ENCODE data around the gene DLX2. TPM values are rescaled to one million over a fixed set of nuclear protein-coding genes. Genes with fewer than 3 reads are reported as not detected.

The DLX2 gene
- total and polyA plus RNA-seq, 2 of the 13 experiments (the other 11 are each of a cell fraction or from before 2014, with no cell fraction given) = 0.07 to 0.15 TPM

DNA sequence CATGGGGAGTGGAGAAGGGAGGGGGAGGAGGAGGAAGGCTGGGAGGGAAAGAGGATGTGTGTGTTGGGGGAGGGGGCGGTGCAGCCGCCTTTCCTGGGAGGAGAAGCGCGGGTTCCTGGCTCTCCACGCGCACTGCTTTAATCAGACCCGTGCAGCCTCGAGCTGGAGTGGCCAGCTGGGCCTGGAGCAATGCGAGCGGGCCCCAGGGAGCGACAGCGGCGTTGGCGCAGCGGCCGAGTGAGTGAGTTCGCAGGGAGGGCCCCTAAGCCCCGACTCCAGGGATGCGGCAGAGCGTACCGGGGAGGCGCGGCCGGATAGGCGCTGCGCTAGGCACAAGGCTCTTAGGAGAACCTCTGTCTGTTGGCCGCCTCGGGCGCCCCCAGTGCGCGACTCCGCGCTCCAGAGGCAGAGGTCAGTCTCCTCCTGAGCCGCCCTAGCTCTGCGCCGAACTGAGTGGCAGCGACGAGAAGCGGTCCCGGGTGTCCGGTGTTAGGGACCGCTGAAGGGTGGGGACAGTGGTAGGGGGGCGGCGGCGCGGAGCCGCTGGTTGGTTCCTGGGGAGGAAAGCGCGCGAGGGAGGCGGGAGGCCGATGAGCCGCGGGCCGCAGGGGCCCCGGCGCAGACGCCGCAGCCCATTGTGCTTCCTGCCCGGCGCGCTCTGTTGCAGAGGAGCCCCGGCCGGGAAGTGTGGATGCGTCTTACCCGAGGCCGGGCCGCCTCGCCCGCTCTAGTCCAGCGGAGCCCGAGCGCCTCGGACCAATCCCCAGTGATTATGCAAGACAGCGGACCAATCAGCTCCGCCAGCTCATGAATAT, 17.8 kb downstream of the DLX2 start (continued):
- TF ChIP-seq ZNF550 (CRISPR knock-in tag; IDR thresholded peaks at IDR 0.05; ENCODE audit: borderline replicate concordance) (no peak), ZNF75D (CRISPR knock-in tag; IDR thresholded peaks at IDR 0.05; ENCODE audit: borderline replicate concordance) (no peak), KLF6 (CRISPR knock-in tag; IDR thresholded peaks at IDR 0.05) (peak; percentile 58; the same call in 1 of the 2 replicates), TEAD3 (CRISPR knock-in tag; optimal IDR thresholded peaks at IDR 0.05; ENCODE audit: borderline replicate concordance) (peak; percentile 44), KAT2B (IDR thresholded peaks at IDR 0.05; ENCODE audit: borderline replicate concordance, low read depth, low read length) (no peak), ZNF563 (CRISPR knock-in tag; IDR thresholded peaks at IDR 0.05) (peak; percentile 89; the same call in 1 of the 2 replicates), ZNF788 (CRISPR knock-in tag; IDR thresholded peaks at IDR 0.05; ENCODE audit: borderline replicate concordance) (peak; percentile 74; the same call in 1 of the 2 replicates), FIP1L1 (IDR thresholded peaks at IDR 0.05; ENCODE audit: borderline replicate concordance, insufficient read depth, low read depth, low read length) (0 out of 2 replicates have a peak, but pooled peaks have one; percentile 23), CC2D1A (CRISPR knock-in tag; IDR thresholded peaks at IDR 0.05) (0 out of 2 replicates have a peak, but pooled peaks have one; percentile 47), ZFP36 (IDR thresholded peaks at IDR 0.05; ENCODE audit: borderline replicate concordance, low read depth, low read length, partially characterized antibody) (no peak), ARNTL (CRISPR knock-in tag; IDR thresholded peaks at IDR 0.05) (peak; percentile 43; the same call in 1 of the 2 replicates), ZNF326 (CRISPR knock-in tag; IDR thresholded peaks at IDR 0.05; ENCODE audit: borderline replicate concordance) (no peak), ZFP36L2 (CRISPR knock-in tag; IDR thresholded peaks at IDR 0.05) (no peak), JUN (CRISPR knock-in tag; IDR thresholded peaks at IDR 0.05) (no peak)
- TF ChIP-seq, protein P1, sequence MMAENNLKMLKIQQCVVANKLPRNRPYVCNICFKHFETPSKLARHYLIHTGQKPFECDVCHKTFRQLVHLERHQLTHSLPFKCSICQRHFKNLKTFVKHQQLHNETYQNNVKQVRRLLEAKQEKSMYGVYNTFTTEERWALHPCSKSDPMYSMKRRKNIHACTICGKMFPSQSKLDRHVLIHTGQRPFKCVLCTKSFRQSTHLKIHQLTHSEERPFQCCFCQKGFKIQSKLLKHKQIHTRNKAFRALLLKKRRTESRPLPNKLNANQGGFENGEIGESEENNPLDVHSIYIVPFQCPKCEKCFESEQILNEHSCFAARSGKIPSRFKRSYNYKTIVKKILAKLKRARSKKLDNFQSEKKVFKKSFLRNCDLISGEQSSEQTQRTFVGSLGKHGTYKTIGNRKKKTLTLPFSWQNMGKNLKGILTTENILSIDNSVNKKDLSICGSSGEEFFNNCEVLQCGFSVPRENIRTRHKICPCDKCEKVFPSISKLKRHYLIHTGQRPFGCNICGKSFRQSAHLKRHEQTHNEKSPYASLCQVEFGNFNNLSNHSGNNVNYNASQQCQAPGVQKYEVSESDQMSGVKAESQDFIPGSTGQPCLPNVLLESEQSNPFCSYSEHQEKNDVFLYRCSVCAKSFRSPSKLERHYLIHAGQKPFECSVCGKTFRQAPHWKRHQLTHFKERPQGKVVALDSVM (CRISPR knock-in tag; IDR thresholded peaks at IDR 0.05) = 0 out of 2 replicates have a peak, but pooled peaks have one; percentile 49
- TF ChIP-seq, protein P2, sequence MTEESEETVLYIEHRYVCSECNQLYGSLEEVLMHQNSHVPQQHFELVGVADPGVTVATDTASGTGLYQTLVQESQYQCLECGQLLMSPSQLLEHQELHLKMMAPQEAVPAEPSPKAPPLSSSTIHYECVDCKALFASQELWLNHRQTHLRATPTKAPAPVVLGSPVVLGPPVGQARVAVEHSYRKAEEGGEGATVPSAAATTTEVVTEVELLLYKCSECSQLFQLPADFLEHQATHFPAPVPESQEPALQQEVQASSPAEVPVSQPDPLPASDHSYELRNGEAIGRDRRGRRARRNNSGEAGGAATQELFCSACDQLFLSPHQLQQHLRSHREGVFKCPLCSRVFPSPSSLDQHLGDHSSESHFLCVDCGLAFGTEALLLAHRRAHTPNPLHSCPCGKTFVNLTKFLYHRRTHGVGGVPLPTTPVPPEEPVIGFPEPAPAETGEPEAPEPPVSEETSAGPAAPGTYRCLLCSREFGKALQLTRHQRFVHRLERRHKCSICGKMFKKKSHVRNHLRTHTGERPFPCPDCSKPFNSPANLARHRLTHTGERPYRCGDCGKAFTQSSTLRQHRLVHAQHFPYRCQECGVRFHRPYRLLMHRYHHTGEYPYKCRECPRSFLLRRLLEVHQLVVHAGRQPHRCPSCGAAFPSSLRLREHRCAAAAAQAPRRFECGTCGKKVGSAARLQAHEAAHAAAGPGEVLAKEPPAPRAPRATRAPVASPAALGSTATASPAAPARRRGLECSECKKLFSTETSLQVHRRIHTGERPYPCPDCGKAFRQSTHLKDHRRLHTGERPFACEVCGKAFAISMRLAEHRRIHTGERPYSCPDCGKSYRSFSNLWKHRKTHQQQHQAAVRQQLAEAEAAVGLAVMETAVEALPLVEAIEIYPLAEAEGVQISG (CRISPR knock-in tag; IDR thresholded peaks at IDR 0.05) = no peak; the same call in none of the 2 replicates
- TF ChIP-seq, protein P3, sequence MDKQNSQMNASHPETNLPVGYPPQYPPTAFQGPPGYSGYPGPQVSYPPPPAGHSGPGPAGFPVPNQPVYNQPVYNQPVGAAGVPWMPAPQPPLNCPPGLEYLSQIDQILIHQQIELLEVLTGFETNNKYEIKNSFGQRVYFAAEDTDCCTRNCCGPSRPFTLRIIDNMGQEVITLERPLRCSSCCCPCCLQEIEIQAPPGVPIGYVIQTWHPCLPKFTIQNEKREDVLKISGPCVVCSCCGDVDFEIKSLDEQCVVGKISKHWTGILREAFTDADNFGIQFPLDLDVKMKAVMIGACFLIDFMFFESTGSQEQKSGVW (CRISPR knock-in tag; IDR thresholded peaks at IDR 0.05; ENCODE audit: borderline replicate concordance) = no peak
- TF ChIP-seq, protein P4, sequence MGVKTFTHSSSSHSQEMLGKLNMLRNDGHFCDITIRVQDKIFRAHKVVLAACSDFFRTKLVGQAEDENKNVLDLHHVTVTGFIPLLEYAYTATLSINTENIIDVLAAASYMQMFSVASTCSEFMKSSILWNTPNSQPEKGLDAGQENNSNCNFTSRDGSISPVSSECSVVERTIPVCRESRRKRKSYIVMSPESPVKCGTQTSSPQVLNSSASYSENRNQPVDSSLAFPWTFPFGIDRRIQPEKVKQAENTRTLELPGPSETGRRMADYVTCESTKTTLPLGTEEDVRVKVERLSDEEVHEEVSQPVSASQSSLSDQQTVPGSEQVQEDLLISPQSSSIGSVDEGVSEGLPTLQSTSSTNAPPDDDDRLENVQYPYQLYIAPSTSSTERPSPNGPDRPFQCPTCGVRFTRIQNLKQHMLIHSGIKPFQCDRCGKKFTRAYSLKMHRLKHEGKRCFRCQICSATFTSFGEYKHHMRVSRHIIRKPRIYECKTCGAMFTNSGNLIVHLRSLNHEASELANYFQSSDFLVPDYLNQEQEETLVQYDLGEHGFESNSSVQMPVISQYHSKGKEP (CRISPR knock-in tag; IDR thresholded peaks at IDR 0.05) = no peak
- TF ChIP-seq, protein P5, sequence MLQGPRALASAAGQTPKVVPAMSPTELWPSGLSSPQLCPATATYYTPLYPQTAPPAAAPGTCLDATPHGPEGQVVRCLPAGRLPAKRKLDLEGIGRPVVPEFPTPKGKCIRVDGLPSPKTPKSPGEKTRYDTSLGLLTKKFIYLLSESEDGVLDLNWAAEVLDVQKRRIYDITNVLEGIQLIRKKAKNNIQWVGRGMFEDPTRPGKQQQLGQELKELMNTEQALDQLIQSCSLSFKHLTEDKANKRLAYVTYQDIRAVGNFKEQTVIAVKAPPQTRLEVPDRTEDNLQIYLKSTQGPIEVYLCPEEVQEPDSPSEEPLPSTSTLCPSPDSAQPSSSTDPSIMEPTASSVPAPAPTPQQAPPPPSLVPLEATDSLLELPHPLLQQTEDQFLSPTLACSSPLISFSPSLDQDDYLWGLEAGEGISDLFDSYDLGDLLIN (CRISPR knock-in tag; IDR thresholded peaks at IDR 0.05; ENCODE audit: borderline replicate concordance) = no peak; the same call in 1 of the 2 replicates
